Hematopoietic multipotent progenitor cell (in vitro differentiated cells): ENCODE data around the gene VTA1. TPM values are rescaled to one million over a fixed set of nuclear protein-coding genes. Genes with fewer than 3 reads are reported as not detected.
"Not testable (repeated sequence)": the region's sequence is repeated elsewhere in the genome, so short reads cannot be mapped to it uniquely, and the experiment has no call there.

ENCODE experiments used
- DNase-seq, 3 donors: peaks; one replicate each; pipeline ENCODE4 v3.0.0-alpha.2; 2011 to 2015; ENCODE audit warnings: low read depth in 2 of 3, low spot score in 2 of 3
- total RNA-seq: library from RNA; depleted of rRNA; stranded (reverse); fragments of >200 nt; gene quantifications from one replicate; pipeline ENCODE4 v1.2.3, GENCODE V29; 2012

Gene VTA1, protein sequence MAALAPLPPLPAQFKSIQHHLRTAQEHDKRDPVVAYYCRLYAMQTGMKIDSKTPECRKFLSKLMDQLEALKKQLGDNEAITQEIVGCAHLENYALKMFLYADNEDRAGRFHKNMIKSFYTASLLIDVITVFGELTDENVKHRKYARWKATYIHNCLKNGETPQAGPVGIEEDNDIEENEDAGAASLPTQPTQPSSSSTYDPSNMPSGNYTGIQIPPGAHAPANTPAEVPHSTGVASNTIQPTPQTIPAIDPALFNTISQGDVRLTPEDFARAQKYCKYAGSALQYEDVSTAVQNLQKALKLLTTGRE
- 39.9 TPM for total RNA-seq

DNA sequence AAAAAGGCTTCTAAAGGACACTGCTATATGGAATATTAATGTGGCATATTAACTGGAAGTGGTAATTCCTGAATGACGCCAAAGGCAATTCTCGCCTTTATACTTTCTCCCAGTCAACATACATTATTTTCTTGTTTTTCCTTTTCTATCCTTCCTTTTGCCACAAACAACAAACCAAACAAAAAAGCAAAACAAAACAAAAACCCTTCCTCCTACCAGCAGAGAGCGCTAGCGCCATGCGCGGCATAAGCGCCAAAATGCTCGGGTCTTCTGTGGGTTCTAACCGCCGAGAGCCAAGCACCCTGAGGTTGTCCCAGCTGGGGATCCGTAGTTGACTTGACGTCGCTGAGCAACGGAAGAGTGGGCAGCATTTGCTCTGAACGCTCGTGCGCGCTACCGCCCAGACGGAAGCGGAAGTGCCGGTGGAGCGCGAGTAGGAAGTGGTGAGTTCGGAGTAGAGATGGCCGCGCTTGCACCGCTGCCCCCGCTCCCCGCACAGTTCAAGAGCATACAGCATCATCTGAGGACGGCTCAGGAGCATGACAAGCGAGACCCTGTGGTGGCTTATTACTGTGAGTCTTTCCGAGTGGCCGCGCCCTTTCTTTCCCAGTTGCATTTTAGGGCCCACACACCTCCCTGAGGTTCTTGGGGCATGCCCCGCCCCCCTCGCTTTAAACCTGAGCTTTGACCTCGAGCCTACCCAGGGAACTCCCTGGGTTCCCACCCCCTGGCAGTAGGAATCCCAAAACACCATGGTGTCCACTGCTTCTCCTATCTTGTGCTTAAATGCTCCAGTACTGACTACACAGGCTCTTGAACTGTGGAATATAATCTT, at the start of gene VTA1, which contains the start of gene NMBR:
VTA1 (plus strand) TSS at position 436 of the 835 bp plus-strand sequence; CDS start at position 461, 25 bp downstream.
NMBR (minus strand) TSS at position 295 of the 835 bp plus-strand sequence. CDS start 58,464 bp downstream, outside the sequence.
- DNase-seq, result peak; percentile 94 to 99 (median 99)

DNA sequence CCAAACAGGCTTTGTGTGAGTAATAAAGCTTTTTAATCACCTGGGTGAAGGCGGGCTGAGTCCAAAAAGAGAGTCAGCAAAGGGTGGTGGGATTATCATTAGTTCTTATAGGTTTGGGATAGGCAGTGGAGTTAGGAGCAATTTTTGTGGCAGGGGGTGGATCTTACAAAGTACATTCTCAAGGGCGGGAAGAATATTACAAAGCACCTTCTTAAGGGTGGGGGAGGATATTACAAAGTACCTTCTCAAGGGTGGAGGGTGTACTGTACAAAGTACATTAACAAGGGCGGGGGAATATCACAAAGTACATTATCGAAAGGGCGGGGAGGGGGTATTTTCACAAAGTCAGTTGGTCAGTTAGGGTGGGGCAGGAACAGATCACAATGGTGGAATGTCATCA, 42.2 kb upstream of the VTA1 start:
- DNase-seq, result not testable (repeated sequence)

DNA sequence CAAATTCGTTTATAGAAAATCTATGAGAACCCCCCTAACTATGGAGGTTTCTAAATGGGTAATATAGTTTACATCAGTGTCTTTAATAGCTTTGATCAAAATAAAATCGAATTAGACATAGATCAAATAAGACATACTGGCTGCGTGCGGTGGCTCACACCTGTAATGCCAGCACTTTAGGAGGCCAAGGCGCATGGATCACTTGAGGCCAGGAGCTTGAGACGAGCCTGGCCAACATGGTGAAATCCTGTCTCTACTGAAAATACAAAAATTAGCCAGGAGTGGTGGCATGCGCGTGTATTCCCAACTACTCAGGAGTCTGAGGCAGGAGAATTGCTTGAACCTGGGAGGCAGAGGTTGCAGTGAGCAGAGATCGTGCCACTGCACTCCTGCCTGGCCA, 36.2 kb upstream of the VTA1 start:
- not testable (repeated sequence) for DNase-seq

DNA sequence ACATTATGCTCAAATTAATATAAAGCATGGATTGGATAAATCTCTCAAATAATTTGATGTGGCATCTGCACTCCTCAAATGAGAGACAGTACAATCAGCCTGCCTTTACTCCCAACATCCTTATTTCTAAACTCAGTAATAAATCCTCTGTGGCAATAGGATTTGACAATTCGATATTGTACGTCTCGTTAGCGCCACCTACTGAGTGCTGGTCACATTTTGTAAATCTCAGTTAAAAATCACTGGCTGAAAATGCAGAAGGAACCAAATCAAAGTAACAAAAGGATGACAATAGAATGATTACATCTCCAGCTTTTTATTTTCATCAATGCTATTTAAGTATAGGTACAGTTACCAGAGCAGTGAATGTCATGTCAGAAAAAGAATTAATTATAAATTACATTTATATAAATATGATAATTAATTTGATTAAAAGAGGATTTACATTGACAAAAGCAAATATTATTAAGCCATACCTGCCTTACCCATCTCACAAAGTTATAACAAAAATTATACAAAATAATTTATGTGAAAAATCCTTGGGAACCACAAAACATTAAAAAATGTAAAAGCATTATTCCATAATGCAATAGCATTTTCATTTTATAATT, 34.5 kb upstream of the VTA1 start:
- DNase-seq, result peak; percentile 24 to 76 (median 45)

DNA sequence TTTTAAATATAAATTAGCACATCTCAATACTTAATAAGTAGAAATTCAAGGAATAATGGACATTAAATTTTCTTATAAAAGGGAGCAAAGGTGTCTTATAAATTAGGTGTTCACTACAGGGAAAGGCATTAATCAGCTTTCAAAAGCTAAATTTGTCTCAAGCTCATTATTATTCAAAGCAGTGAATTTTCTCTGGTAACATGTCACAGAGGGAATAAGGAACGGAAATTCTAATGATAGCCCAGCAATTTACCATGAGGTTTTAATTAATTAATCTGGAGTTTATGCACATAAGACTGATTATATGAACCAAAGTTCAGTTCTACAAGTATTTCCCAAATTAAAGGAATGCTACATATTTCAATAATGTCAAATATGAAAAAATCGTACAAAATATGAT, 29.7 kb upstream of the VTA1 start:
- no peak for DNase-seq

DNA sequence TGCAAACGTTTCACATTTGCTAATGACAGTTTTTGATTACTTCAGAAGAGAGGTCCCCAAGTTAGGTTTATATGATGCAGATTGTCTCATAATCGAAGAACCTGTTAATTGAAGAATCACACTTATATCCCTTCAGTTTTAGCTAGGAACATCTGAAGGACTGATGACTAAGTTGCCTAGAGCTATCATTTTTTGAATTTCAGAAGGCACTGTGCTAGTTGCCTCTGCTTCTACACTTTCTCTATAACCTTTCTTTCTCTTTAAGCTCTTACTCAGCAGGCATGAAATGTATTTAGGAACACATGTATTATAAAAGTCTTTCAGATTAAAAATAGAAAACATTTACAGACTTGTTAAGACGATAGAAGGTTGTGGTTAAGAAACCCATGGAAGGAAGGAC, 28.7 kb upstream of the VTA1 start:
- DNase-seq, result no peak

DNA sequence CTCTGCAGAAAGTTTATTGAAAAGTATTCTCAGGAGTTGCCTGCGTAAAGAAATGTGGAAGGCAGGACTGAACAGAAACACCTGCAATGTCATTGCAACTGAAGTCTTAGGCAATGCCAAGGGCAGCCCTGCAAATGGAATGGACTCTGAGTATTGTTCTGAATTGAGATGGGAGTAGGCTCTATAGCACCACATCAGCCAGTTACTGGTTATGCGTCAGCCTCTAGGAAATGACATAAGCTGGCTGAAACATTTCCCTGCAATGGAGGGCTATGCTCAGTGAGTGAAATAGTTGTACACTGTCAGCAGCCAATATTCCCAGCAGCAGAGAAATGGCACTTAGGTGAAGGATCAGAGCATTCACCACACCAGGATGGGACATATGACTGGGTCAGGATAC, 28.1 kb upstream of the VTA1 start:
- DNase-seq, result no peak

DNA sequence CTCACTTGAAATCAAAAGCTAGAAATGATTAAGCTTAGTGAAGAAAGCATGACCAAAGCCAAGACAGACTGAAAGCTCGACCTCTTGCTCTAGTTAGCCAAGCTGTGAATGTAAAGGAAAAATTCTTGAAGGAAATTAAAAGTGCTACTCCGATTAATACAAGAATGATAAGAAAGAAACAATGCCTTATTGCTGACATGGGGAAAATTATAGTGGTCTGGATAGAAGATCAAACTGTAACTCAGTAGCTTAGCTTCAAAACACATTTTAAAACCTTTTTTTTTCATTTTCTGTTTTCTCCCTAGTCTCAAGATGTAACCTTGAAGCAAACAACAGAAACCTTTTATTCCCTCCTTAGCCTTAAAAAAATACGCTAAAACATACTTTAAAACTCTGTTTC, 25.7 kb upstream of the VTA1 start:
- DNase-seq, result no peak

DNA sequence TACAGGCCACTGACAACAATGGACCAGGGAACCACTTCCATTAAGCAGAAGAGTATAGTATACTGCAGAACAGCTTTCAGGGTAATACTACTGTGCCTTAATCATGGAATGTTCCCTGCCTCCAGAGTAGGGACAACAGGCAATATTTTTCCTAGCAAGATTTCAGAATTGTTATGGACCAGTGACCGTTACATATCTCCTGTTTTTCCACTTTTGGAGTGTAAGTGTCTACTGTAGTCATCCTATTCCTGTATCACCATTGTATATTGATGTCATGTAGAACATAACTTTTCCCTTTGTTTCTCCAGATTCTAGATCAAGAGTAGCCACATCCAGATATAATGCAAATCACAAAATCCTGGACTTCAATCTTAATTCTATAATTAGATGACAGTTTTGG, 16.2 kb upstream of the VTA1 start:
- no peak for DNase-seq

DNA sequence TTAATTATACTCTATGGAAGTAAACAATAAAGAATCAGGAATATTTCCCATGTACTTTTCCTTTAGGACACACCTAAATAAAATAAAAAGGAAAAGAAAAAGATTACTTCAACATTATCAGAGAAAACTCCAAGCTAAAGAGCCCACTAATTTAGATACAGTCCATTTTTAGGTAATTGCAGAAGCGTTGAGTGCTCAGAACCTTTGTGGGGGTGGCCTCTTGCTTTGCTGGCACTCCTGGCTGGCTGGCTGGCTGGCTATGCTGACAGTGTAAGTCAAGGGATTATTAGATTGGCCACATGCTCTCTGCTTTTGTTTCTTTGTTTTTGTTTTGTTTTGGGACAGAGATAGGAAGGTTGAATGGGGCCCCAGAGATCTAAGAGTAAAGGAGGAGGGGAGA, 14.4 kb upstream of the VTA1 start, which contains the start of gene GJE1:
GJE1 (plus strand) TSS at position 301 of the 400 bp plus-strand sequence. CDS start 234 bp downstream, outside the sequence.
- no peak for DNase-seq

DNA sequence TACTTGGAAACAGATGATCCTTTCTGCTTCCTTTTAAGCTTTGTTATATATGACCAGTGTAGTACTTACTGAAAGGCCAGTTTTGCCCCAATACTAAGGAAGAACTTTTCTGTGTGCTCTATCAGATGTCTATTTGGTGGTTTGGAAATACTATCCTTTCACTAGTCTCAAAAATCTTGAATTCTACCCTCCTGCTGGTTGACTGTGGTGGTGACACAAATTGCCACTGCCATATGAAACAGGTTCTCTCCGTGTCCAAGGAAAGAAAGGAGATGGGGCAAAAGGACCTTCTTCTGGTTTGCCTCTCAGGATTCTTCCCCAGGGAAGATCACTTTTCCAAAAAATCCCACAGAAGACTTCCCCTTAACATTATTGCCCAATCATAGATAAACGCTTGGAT, 8.2 kb upstream of the VTA1 start:
- no peak for DNase-seq

DNA sequence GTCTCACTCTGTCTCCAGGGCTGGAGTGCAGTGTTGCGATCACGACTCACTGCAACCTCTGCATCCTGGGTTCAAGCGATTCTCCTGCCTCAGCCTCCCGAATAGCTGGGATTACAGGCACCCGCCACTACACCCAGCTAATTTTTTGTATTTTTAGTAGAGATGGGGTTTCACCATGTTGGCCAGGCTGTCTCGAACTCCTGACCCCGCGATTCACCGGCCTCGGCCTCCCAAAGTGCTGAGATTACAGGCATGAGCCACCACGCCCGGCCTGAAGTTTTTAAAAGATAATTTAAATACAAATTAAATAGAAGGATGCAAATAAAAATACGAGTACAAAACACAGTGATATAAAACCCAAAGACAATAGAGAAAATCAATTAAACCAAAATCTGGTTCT, 5.5 kb upstream of the VTA1 start:
- DNase-seq, result not testable (repeated sequence)

DNA sequence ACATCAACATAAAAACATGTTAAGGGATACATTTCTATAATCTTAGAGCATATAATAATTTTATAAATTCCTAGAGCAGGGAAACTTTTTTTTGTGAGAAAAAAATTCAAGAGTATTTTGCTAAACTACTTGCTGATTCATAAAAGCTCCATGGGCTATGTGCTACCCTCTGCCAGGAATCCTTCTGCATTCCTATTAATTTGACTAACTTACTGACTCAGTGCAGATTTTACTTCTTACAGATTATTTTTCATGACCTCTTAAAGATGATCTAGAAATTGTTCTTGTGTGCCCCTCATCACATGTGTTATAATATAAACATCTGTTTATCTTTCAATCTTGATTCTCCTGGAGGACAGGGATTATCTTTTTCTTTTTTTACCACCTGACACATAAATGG, 5.7 kb downstream of the VTA1 start:
- DNase-seq, result no peak

DNA sequence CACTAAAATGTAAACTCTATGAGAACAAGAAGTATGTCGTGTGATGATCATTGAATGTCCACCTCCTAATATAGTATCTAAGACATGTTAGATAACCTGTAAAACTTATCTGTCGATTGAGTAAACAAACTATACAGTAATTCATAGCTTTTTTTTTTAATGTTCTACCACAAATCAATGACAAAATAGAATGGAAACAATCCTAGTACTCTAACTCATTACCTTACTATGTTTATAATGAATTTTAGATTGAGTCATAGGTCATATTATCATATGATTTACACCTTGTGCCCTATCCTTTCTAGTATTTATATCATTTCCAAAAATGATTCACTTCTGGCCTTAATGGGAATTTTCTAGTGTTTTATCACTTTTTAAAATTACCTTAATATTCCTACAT, 6.1 kb downstream of the VTA1 start:
- DNase-seq, result no peak

DNA sequence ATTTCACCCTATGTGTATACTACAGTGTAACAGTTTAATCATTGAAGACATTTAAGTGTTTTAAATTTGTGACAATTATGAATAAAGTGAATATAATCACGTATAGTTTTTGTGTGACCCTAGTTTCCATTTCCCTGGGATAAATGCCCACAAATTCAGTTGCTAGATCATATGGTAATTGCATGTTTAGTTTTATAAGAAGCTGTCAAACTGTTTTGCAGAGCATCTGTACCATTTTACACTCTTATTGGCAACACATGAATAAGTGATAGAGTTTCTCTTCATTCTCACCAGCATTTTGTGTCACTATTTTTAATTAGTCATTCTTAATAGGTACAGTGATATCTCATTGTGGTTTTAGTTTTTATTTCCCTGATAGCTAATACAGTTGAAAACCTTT, 7.3 kb downstream of the VTA1 start:
- no peak for DNase-seq

DNA sequence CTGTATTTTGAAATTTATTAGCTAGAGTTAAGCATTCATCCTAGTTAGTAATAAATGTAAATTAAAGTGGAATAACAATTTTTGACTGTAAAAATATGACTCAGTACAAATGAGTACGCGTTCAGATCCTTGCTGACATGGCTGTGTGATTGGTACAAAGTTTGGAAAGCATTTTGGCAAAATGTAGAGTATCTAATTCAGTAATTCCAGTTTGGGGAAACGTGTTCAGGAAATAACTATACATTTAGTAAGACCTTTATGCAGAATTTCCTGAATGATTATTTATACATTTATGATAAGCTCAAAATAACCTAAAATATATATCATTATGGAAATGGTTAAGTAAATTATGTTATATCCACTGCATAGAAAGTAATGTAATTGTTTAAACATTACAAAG, 8.0 kb downstream of the VTA1 start:
- no peak for DNase-seq

DNA sequence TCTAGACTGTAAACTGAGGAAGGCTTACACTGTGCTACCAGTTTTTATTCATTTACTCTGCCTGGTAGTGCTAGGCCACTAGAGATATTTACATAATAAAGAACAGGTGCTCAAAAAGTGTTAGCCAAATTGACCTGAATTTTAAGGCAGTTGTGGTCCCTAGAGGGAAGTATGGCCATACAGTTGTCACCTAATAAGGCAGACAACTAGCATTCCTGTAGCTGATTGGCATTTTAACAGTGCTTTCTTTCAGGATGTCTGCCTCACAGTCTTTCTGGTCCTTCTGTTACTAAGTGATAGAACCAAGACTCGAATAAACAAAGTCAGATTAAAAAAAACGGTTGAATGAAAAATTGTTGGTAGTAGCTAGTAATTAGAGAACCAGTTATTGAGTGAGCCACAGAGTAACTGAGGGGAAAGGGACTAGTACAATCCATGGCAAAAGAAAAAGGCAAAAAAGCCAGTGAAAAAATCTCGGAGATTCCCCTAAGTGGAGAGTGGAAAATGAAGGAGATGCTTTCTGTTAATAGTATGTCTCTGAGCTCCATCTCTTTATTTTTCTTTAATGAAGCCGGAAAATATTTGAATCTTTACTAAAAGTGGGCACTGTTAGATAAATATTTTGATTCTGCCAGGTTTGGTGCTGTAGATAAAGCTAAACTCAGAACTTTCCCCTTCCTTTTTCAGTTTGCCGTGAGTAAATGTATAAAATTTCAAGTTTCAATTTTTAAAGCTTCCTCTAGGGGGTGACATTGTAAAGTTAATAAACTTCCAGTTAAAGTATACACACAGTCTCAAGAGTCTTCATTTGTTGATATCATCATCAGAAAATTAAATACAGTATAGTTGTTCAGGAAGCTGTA, 9.1 kb downstream of the VTA1 start:
- DNase-seq, result peak in 2 of 3 donors; percentile 47 to 74

DNA sequence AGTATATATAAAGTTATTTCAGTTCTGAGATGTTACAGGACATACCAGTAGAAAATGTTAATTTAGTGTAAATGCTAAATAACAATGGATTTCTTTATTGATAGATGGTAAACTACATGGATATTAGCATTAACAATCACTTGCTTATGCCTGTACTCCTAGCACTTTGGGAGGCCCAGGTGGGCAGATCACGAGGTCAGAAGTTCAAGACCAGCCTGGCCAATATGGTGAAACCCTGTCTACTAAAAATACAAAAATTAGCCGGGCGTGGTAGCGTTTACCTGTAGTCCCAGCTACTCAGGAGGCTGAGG, 9.7 kb downstream of the VTA1 start:
- DNase-seq, result not testable (repeated sequence)

DNA sequence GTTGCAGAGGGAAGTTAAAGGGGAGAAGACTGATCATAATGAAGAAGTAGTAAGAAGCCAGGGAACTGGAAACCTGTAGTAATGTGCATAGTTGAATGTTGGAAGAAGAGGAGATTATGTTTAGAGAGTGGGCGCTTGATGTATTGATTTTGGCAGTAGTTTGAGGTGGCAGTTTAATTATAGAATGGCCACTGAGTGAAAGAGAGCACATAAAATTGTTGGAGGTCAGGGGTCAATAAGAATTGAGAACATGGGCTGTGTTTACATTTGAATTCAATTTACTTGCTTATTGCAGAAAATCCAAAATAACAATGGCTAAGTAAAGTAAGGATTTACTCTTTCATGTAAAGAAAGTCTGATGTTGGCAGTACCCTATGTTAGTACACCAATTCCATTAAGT, 15.7 kb downstream of the VTA1 start:
- no peak for DNase-seq

DNA sequence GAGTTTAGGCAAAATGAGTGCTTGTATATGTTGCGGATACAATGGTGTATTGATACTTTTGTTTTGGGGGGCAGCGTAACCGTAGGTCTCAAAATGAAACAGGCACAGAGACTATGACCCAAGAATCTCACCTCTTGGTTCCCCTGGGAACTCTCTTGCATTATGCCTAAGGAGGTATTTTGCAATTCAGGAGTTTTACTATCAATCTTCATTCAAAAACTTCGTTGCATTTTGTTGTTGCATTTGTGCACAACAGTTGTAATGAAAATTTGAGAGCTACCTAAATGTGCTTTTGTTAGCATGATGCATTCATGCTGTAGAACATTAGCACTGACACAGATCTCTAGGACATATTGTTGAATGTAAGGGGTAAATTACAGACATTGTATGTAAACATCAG, 18.2 kb downstream of the VTA1 start:
- no peak for DNase-seq

DNA sequence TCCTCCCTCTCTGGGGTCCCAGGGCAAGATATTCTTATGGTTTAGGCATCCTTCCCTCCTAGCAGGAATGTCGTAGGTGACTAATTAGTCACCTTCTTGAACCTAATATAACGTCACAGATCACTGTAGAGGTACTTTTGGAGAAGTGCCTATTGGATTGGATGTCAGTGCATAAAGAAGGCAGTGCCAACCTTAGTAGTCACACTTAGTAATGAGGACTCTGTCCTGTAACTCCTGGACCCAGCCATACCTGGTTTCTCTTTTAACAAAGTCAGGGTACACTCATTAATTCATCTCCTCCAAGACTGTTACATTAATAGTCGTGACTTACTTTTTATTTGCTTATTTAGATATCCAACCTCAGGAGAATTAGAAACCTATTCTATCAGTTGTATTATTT, 20.0 kb downstream of the VTA1 start:
- no peak for DNase-seq
